Activated CD4-positive, alpha-beta memory T cell treated with anti-CD3 and anti-CD28 coated beads, Interleukin-2, amount 10 ng/mL, durations not matched to agents 7 days and 5 days (primary cell): Measurements from ENCODE around the gene CD27. TPM values are rescaled to one million over a fixed set of nuclear protein-coding genes. Genes with fewer than 3 reads are reported as not detected.
"Not testable (repeated sequence)": the region's sequence is repeated elsewhere in the genome, so short reads cannot be mapped to it uniquely, and the experiment has no call there.

ENCODE experiments used
- CTCF ChIA-PET: fragments of 350-600 bp; sonication (Branson Sonifier 250); formaldehyde crosslinking; loops from one replicate; lab custom pipeline; 2021; ENCODE audit warnings: antibody characterized with exemption, inconsistent platforms; lab: Charles Lee
- POLR2A ChIA-PET: fragments of 350-600 bp; sonication (Branson Sonifier 250); formaldehyde crosslinking; loops from one replicate; lab custom pipeline; 2021; ENCODE audit warnings: antibody characterized with exemption; lab: Charles Lee
- DNase-seq: peaks from one replicate; pipeline ENCODE4 v3.0.0-alpha.2; 2020
- H3K27ac Mint-ChIP-seq: one replicate; pipeline ENCODE4 v1.8.0; 2021; ENCODE audit warnings: mild to moderate bottlenecking, mixed read lengths
- H3K27me3 Mint-ChIP-seq: one replicate; pipeline ENCODE4 v1.8.0; 2021; ENCODE audit warnings: mixed read lengths
- H3K36me3 Mint-ChIP-seq: one replicate; pipeline ENCODE4 v1.8.0; 2021; ENCODE audit warnings: low read depth, mixed read lengths
- H3K4me1 Mint-ChIP-seq: one replicate; pipeline ENCODE4 v1.8.0; 2021; ENCODE audit warnings: mixed read lengths
- H3K4me3 Mint-ChIP-seq: one replicate; pipeline ENCODE4 v1.8.0; 2021; ENCODE audit warnings: mild to moderate bottlenecking, mixed read lengths
- H3K9me3 Mint-ChIP-seq: one replicate; pipeline ENCODE4 v1.8.0; 2021; ENCODE audit warnings: mixed read lengths
- total RNA-seq, 2 experiments: library from RNA; stranded (reverse); gene quantifications; one replicate each; pipeline ENCODE4 v1.2.3, GENCODE V29; 2021

CD27 gene
- total RNA-seq, 2 experiments from 2014 or later = 39.9 to 43.4 TPM

DNA sequence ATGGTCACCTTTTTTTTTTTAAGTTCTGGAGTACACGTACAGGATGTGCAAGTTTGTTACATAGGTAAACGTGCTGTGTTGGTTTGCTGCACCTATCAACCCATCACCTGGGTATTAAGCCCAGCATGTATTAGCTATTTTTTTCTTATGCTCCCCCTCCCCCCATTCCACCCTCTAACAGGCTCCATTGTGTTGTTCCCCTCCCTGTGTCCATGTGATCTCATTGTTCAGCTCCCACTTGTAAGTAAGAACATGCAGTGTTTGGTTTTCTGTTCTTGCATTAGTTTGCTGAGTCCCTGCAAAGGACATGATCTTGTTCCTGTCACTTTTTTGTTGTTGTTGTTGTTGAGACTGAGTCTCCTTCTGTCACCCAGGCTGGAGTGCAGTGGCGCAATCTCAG lies 52.5 kb downstream of the CD27 start:
- H3K36me3 Mint-ChIP-seq = peaks cover 45% of the 10 kb centered on the region
- H3K9me3 Mint-ChIP-seq, H3K4me3 Mint-ChIP-seq, H3K27me3 Mint-ChIP-seq, DNase-seq: not testable (repeated sequence)
- peak overlapping the region; percentile 44 for H3K27ac Mint-ChIP-seq
- CTCF ChIA-PET = interaction anchor here (1.3 to 3.4 kb wide), 2 partner anchors 27 to 41 kb away, joined by 3 to 17 read pairs; partner anchors contain the start of gene VAMP1
- POLR2A ChIA-PET = interaction anchor here (1.5 to 10.2 kb wide), 4 partner anchors 27 to 74 kb away, joined by 4 to 163 read pairs (median 33); partner anchors contain the start of genes GAPDH and VAMP1
- peaks cover 35% of the 10 kb centered on the region for H3K4me1 Mint-ChIP-seq

DNA sequence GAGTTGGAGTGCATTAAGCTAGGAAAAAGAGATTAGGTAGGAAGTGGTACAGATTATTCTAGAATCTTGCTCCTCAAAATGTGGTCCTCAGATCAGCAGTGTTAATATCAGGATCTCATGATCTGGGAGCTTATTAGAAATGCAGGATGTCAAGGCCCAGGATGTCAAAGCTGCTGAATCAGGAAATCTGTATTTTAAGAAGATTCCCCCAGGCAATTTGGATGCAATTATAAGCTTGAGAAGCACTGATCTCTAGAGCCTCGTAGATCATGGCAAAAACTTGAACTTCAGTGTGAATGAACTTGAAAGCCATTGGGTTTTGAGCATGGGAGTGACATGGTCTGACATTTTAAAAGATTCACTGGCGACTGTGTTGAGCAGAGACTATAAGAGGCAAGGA lies 55.7 kb downstream of the CD27 start:
- Mint-ChIP-seq H3K4me3 (no peak overlapping the region), H3K27me3 (no peaks in the 10 kb centered on the region), H3K9me3 (no peaks in the 10 kb centered on the region), H3K4me1 (peaks cover 26% of the 10 kb centered on the region), H3K36me3 (peaks cover 37% of the 10 kb centered on the region), H3K27ac (no peak overlapping the region)
- no peak for DNase-seq
- CTCF ChIA-PET = interaction anchor here (1.8 to 2.7 kb wide), 2 partner anchors 38 to 77 kb away, joined by 5 to 10 read pairs; no protein-coding TSS in a partner anchor
- POLR2A ChIA-PET = interaction anchor here (0.9 to 2.1 kb wide), 6 partner anchors 9 to 35 kb away, joined by 3 to 9 read pairs (median 4); partner anchors contain the start of genes GAPDH and VAMP1

Other genes with a start within 250 kb of the CD27 start
- 1 to 10 TPM in 1 of 2 experiments, under 1 TPM in 1; 0.90 to 1.0 TPM for gene CD9, start 244.6 kb upstream of the CD27 start, total RNA-seq
- gene PLEKHG6, start 134.3 kb upstream of the CD27 start, total RNA-seq = not detected
- 10 to 100 TPM; 61.5 to 61.9 TPM for gene TNFRSF1A, start 102.9 kb upstream of the CD27 start, total RNA-seq
- 1 to 10 TPM in 1 of 2 experiments, under 1 TPM in 1; 0.78 to 1.3 TPM for gene SCNN1A, start 69.4 kb upstream of the CD27 start, total RNA-seq
- under 1 TPM; 0.38 to 0.40 TPM for gene LTBR, start 60.8 kb upstream of the CD27 start, total RNA-seq
- gene TAPBPL, start 7.1 kb downstream of the CD27 start, total RNA-seq = 10 to 100 TPM; 45.0 to 49.0 TPM
- 10 to 100 TPM; 45.1 to 50.9 TPM for gene VAMP1, start 25.7 kb downstream of the CD27 start, total RNA-seq
- 100 to 1,000 TPM; 204 to 208 TPM for gene MRPL51, start 48.3 kb downstream of the CD27 start, total RNA-seq
- gene NCAPD2, start 49.1 kb downstream of the CD27 start, total RNA-seq = 100 to 1,000 TPM; 153 to 156 TPM
- 1,000 to 10,000 TPM; 5,691 to 5,753 TPM for gene GAPDH, start 89.6 kb downstream of the CD27 start, total RNA-seq
- 10 to 100 TPM; 23.1 to 23.6 TPM for gene IFFO1, start 111.1 kb downstream of the CD27 start, total RNA-seq
- 10 to 100 TPM; 46.5 to 50.9 TPM for gene NOP2, start 123.3 kb downstream of the CD27 start, total RNA-seq
- gene CHD4, start 162.4 kb downstream of the CD27 start, total RNA-seq = 100 to 1,000 TPM; 223 to 234 TPM
- 1 to 10 TPM; 7.8 to 8.0 TPM for gene LPAR5, start 191.0 kb downstream of the CD27 start, total RNA-seq
- gene ACRBP, start 202.5 kb downstream of the CD27 start, total RNA-seq = 1 to 10 TPM; 1.8 TPM
- 10 to 100 TPM; 32.2 to 33.8 TPM for gene ING4, start 218.2 kb downstream of the CD27 start, total RNA-seq
- gene ZNF384, start 244.4 kb downstream of the CD27 start, total RNA-seq = 10 to 100 TPM; 69.5 to 78.1 TPM